CD14-positive monocyte (primary cell): ENCODE results near the gene BORA. TPM values are rescaled to one million over a fixed set of nuclear protein-coding genes. Genes with fewer than 3 reads are reported as not detected.
"Not testable (repeated sequence)": the region's sequence is repeated elsewhere in the genome, so short reads cannot be mapped to it uniquely, and the experiment has no call there.

Source experiments
- DNase-seq, 3 donors: peaks; one replicate each; pipeline ENCODE4 v3.0.0-alpha.2; 2011 to 2022
- H2AFZ ChIP-seq: 2 replicates; pipeline ENCODE4 v1.6.0; 2012; ENCODE audit warnings: mild to moderate bottlenecking, low read depth, low read length, inconsistent platforms; ENCODE audit not compliant: insufficient read depth, poor library complexity, severe bottlenecking
- H3K27ac ChIP-seq, 2 donors: 1 replicate in 1 of 2; 2 replicates in 1 of 2; pipeline ENCODE4 v1.5.1; 2012 to 2013; ENCODE audit warnings: low read length in 2 of 2, control low read depth in 1 of 2, inconsistent platforms in 1 of 2, low read depth in 1 of 2, mild to moderate bottlenecking in 1 of 2
- H3K27me3 ChIP-seq, 2 donors: one replicate each; pipeline versions ENCODE4 v1.6.0 to v1.6.1; 2011 to 2013; ENCODE audit warnings: low read length in 2 of 2; ENCODE audit not compliant: control insufficient read depth in 2 of 2, insufficient read depth in 2 of 2
- H3K36me3 ChIP-seq, 2 donors: replicated peaks in 1 of 2; 1 replicate in 1 of 2; 2 replicates in 1 of 2; pipeline versions ENCODE4 v1.5.1 to v1.6.1; 2012 to 2013; ENCODE audit warnings: low read length in 2 of 2, control low read depth in 1 of 2, inconsistent platforms in 1 of 2, mild to moderate bottlenecking in 1 of 2; ENCODE audit not compliant: insufficient read depth in 2 of 2, control insufficient read depth in 1 of 2
- H3K4me1 ChIP-seq, 2 donors: 1 replicate in 1 of 2; 2 replicates in 1 of 2; pipeline versions ENCODE4 v1.5.1 to v1.6.1; 2012 to 2013; ENCODE audit warnings: low read length in 2 of 2, control low read depth in 1 of 2, inconsistent platforms in 1 of 2, mild to moderate bottlenecking in 1 of 2, moderate library complexity in 1 of 2; ENCODE audit not compliant: insufficient read depth in 2 of 2, control insufficient read depth in 1 of 2
- H3K4me2 ChIP-seq: replicated peaks from 2 replicates; pipeline ENCODE3; 2012; ENCODE audit warnings: low read length, moderate library complexity, mild to moderate bottlenecking; ENCODE audit not compliant: poor library complexity, severe bottlenecking; ENCODE audit errors: extremely low read depth
- H3K4me3 ChIP-seq, 3 experiments: fragments of 200-600 bp in 1 of 3; sonication (generic) in 1 of 3; replicated peaks in 1 of 3; 1 replicate in 2 of 3; 2 replicates in 1 of 3; pipeline ENCODE4 v1.5.1; 2011 to 2013; ENCODE audit warnings: low read length in 3 of 3, mild to moderate bottlenecking in 3 of 3, control low read depth in 2 of 3, low read depth in 2 of 3, inconsistent platforms in 1 of 3, moderate library complexity in 1 of 3
- H3K79me2 ChIP-seq: 2 replicates; pipeline ENCODE4 v1.6.0; 2012; ENCODE audit warnings: mild to moderate bottlenecking, control low read depth, inconsistent platforms, low read length, moderate library complexity; ENCODE audit not compliant: insufficient read depth
- H3K9ac ChIP-seq: 2 replicates; pipeline ENCODE4 v1.6.0; 2017; ENCODE audit warnings: low read length, mild to moderate bottlenecking; ENCODE audit not compliant: insufficient read depth, poor library complexity, severe bottlenecking
- H3K9me3 ChIP-seq, 2 donors: replicated peaks in 1 of 2; 1 replicate in 1 of 2; 2 replicates in 1 of 2; pipeline versions ENCODE4 v1.5.1 to v1.6.1; 2012 to 2013; ENCODE audit warnings: low read length in 2 of 2, control low read depth in 1 of 2; ENCODE audit not compliant: control insufficient read depth in 1 of 2, insufficient read depth in 1 of 2
- H4K20me1 ChIP-seq: 2 replicates; pipeline ENCODE4 v1.6.0; 2012; ENCODE audit warnings: mild to moderate bottlenecking, low read length, control low read depth, moderate library complexity; ENCODE audit not compliant: insufficient read depth
- H3K27ac Mint-ChIP-seq, 7 donors: one replicate each; pipeline ENCODE4 v1.8.0; 2020; ENCODE audit warnings: mild to moderate bottlenecking in 7 of 7, mixed read lengths in 7 of 7, moderate library complexity in 6 of 7, inconsistent platforms in 2 of 7
- H3K27me3 Mint-ChIP-seq, 3 donors: one replicate each; pipeline ENCODE4 v1.8.0; 2021 to 2022; ENCODE audit warnings: low read depth in 3 of 3, mild to moderate bottlenecking in 3 of 3, mixed read lengths in 3 of 3, moderate library complexity in 3 of 3, inconsistent platforms in 1 of 3
- H3K36me3 Mint-ChIP-seq, 2 donors: one replicate each; pipeline ENCODE4 v1.8.0; 2020; ENCODE audit warnings: mixed read lengths in 2 of 2, inconsistent platforms in 1 of 2, mild to moderate bottlenecking in 1 of 2
- H3K4me1 Mint-ChIP-seq: one replicate; pipeline ENCODE4 v1.8.0; 2020; ENCODE audit warnings: mild to moderate bottlenecking, mixed read lengths
- H3K4me3 Mint-ChIP-seq, 2 donors: one replicate each; pipeline ENCODE4 v1.8.0; 2020; ENCODE audit warnings: mild to moderate bottlenecking in 2 of 2, mixed read lengths in 2 of 2, moderate library complexity in 1 of 2
- H3K9me3 Mint-ChIP-seq, 7 donors: one replicate each; pipeline ENCODE4 v1.8.0; 2020 to 2022; ENCODE audit warnings: mixed read lengths in 7 of 7, mild to moderate bottlenecking in 6 of 7, moderate library complexity in 6 of 7, inconsistent platforms in 2 of 7
- WGBS: methylation state at CpG from one replicate; pipeline ENCODE4 v1.1.5; 2013; ENCODE audit warnings: missing lambda C conversion rate; ENCODE audit not compliant: insufficient coverage; 5-methylcytosine and 5-hydroxymethylcytosine counted together
- intact Hi-C, 2 donors: fragments of 100-400 bp; cut with micrococcal nuclease; formaldehyde crosslinking; loops; one replicate each; pipeline versions ENCODE4 v1.15.0 to v1.15.1; 2023
- polyA plus RNA-seq, 3 donors: library from polyadenylated mRNA; depleted of rRNA in 1 of 3; unstranded in 2 of 3; stranded (reverse) in 1 of 3; fragments of 300-500 nt in 2 of 3; fragments of >200 nt in 1 of 3; fragmentation: Illumina TruSeq in 2 of 3; gene quantifications; 1 replicate in 2 of 3; 2 replicates in 1 of 3; pipeline ENCODE4 v1.2.3, GENCODE V29; 2012 to 2021
- TF ChIP-seq, protein P1 (sequence below): fragments of 200-600 bp; IDR thresholded peaks from one replicate; pipeline ENCODE4 v1.8.0; 2022; ENCODE audit warnings: antibody characterized with exemption, mild to moderate bottlenecking

Gene BORA
- polyA plus RNA-seq, 3 donors = 2.1 to 4.7 (median 2.9) TPM

- Histone ChIP-seq H3K9me3 (no peaks in the 10 kb centered on the region), H3K27me3 (no peaks in the 10 kb centered on the region), H2AFZ (peak overlapping the region; percentile 92), H3K4me2 (peak overlapping the region; percentile 93), H3K36me3 (peaks cover 18 to 27% of the 10 kb centered on the region in 2 donors), H3K4me1 (peaks cover 18 to 40% of the 10 kb centered on the region in 2 donors), H3K27ac (peak overlapping the region in 1 of 2 donors; percentile 88), H3K9ac (no peak overlapping the region), H3K4me3 (peak overlapping the region; percentile 49 to 94 (median 92)), H3K79me2 (peaks cover 92% of the 10 kb centered on the region), H4K20me1 (peaks cover 16% of the 10 kb centered on the region)
- Mint-ChIP-seq H3K4me3 (peak overlapping the region; percentile 98 to 99), H3K4me1 (peaks cover 38% of the 10 kb centered on the region), H3K9me3 (peaks cover 0 to 3% (median 0%) of the 10 kb centered on the region in 7 donors), H3K36me3 (peaks cover 18 to 19% of the 10 kb centered on the region in 2 donors), H3K27me3 (peaks cover 0 to 2% (median 0%) of the 10 kb centered on the region in 3 donors), H3K27ac (peak overlapping the region in 5 of 7 donors; percentile 59 to 99 (median 96))
- DNase-seq = no peak
- TF ChIP-seq, protein P1, sequence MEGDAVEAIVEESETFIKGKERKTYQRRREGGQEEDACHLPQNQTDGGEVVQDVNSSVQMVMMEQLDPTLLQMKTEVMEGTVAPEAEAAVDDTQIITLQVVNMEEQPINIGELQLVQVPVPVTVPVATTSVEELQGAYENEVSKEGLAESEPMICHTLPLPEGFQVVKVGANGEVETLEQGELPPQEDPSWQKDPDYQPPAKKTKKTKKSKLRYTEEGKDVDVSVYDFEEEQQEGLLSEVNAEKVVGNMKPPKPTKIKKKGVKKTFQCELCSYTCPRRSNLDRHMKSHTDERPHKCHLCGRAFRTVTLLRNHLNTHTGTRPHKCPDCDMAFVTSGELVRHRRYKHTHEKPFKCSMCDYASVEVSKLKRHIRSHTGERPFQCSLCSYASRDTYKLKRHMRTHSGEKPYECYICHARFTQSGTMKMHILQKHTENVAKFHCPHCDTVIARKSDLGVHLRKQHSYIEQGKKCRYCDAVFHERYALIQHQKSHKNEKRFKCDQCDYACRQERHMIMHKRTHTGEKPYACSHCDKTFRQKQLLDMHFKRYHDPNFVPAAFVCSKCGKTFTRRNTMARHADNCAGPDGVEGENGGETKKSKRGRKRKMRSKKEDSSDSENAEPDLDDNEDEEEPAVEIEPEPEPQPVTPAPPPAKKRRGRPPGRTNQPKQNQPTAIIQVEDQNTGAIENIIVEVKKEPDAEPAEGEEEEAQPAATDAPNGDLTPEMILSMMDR = no peak
- no CpG with 5 or more reads among the region's 7 CpGs for WGBS
- intact Hi-C loops = loop anchor here (1.0 to 5.0 kb wide), 2 partner anchors 55 kb away; partner anchors contain the start of genes BORA (in 2 of the 2) and MZT1 (in 2 of the 2)
These were observed 55.0 kb downstream of the BORA start for GRCh38 chr13:72782717-72783116.

- H3K79me2 ChIP-seq = peaks cover 81% of the 10 kb centered on the region
- H3K4me2 ChIP-seq, H3K9ac ChIP-seq, DNase-seq, H4K20me1 ChIP-seq, H3K27ac Mint-ChIP-seq, H3K4me3 ChIP-seq, H3K27me3 ChIP-seq, H3K9me3 Mint-ChIP-seq, H2AFZ ChIP-seq, H3K27me3 Mint-ChIP-seq, H3K27ac ChIP-seq, H3K9me3 ChIP-seq, H3K4me3 Mint-ChIP-seq: not testable (repeated sequence)
- WGBS = 88% methylated on average over 1 of the region's 4 CpGs
- Mint-ChIP-seq H3K36me3 (peaks cover 11 to 13% of the 10 kb centered on the region in 2 donors), H3K4me1 (peaks cover 38% of the 10 kb centered on the region)
- intact Hi-C loops = loop anchor here in 1 of 2 donors (5.0 kb wide), 1 partner anchor 57 kb away; the partner anchor contains the start of genes BORA and MZT1
- H3K4me1 ChIP-seq = peaks cover 18 to 33% of the 10 kb centered on the region in 2 donors
- peaks cover 2 to 18% of the 10 kb centered on the region in 2 donors for H3K36me3 ChIP-seq
These were observed 57.0 kb downstream of the BORA start for GRCh38 chr13:72784679-72785078.
